OCI-M1 (cell line): ENCODE data around the gene ZNF420.
A peak's percentile ranks its signal among the peaks of the same experiment; 100 is the strongest.

Experiments
- DNase-seq: peaks from one replicate; lab custom pipeline; 2025; lab: John Stamatoyannopoulos, UW

The ZNF420 gene

DNA sequence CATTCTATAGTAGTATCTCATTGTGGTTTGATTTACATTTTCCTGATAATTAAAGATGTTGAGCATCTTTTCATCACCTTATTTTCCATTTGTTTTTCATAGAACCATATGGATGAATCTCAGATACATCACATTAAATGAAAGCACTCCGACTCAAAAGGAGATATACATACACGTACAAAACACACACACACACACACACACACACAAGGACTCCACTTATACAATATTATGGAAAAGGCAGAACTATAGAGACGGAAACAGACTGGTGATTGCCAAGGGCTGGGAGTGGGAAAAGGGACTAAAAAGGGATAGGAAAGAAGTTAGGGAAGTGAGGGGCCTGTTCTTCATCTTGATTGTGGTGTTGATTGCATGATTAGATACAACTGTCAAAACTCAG is 70.0 kb downstream of the ZNF420 start:
- no peak for DNase-seq

DNA sequence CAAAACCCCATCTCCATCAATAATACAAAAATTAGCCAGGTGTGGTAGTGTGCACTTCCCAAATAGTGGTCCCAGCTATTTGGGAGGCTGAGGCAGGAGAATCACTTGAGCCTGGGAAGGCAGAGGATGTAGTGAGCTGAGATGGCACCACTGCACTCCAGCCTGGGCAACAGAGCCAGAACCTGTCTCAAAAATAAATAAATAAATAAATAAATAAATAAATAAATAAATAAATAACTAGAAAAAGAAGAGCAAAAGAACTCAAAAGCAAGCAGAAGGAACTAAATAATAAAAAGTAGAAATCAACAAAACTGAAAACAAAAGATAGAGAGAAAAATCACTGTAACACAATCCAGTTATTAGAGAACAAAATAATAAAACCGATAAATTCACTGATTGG is 81.9 kb downstream of the ZNF420 start:
- no peak for DNase-seq

DNA sequence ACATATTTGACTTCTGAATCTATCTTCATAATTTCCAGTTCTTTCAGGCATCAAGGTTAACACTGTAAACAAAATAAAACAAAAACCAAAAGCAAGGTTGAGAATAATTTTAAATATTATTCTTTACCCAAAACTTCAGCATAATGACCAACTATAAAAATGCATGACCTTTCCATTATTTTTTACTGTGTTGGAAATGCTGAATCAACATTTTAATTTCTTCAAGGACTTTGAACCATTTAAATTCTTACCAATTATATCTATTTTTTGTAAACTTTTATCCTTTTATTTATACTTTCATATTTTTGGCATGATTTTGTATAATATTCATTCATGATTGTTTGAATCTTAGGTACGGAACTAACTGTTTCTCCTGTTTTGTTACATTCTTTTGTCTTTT is 87.4 kb downstream of the ZNF420 start:
- no peak for DNase-seq

DNA sequence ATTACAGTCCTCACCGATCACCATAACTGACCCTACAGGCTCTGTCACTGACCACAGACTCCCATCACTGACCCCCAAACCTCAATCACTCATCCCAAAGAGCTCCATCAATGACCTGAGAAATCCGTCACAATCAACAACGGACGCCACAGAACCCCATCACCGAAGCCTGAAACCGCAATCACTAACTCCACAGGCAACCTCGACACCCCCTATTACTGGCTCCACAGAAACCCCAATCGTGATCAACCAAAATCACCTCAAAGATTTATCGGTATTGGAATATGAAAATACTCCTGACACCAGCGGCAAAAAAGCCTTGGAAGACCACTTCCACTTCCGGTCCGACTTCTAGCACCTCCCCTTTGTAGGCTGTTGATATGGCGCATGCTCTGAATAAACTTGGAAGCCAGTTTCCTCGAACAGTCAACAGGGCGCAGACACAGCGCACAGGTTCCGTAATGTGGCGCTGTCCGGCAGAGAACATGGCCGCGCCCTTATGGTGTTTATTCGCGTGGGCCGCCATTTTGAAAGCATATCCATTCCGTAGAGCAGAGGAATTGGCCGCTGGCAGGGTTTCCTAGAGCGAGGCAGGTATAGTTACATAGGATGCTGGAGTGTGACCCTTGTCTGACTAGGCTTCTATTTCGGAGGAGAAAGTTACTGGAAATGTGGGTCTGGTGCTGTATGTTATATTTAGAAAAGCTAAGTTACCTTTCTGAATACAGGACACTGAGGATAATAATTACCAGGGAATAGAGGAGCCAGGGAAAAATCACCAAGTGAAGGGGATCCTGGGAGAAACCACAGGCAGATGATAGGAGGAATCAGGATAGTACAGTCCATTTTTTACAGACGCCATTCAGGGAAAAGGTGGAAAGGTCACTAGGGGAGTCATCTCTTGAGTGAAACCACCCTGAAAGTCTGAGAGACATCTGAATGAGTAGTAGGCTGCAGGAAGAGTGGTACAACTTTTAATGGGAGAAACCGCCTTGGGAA is 94.4 kb downstream of the ZNF420 start, which contains the start of gene ZNF585A:
Gene ZNF585A (minus strand): TSS at position 328 of the 999 bp plus-strand sequence. CDS start 2,785 bp downstream, outside the sequence.
- peak; percentile 99 for DNase-seq
